GM10266 (cell line): ENCODE results near the gene EEIG1.

ENCODE experiments used
- DNase-seq: peaks from one replicate; pipeline ENCODE4 v3.0.0; 2012; ENCODE audit errors: extremely low spot score
- CTCF ChIP-seq: IDR thresholded peaks from 2 replicates; pipeline ENCODE4 v1.5.1; 2012; ENCODE audit warnings: mild to moderate bottlenecking, low read depth; ENCODE audit not compliant: control insufficient read depth, insufficient read depth; ENCODE audit errors: missing control alignments

EEIG1 gene

GRCh38 chr9:127961613-127962155, 19.1 kb downstream of the EEIG1 start:
- DNase-seq: no peak
- no peak for TF ChIP-seq CTCF

- DNase-seq: no peak
These were observed 19.7 kb downstream of the EEIG1 start for GRCh38 chr9:127961155-127961490.

GRCh38 chr9:127960410-127961154, 20.2 kb downstream of the EEIG1 start:
- TF ChIP-seq CTCF: no peak
- no peak for DNase-seq

More at GRCh38 chr9:127961155-127961490, 19.7 kb downstream of the EEIG1 start:
- no peak for TF ChIP-seq CTCF

- no peak for TF ChIP-seq CTCF
- no peak for DNase-seq
These were observed 20.9 kb downstream of the EEIG1 start for GRCh38 chr9:127959841-127960409.

GRCh38 chr9:127959398-127959797, 21.4 kb downstream of the EEIG1 start:
- TF ChIP-seq CTCF: no peak
- DNase-seq: no peak

- DNase-seq: no peak
- no peak for TF ChIP-seq CTCF
These were observed 22.1 kb downstream of the EEIG1 start for GRCh38 chr9:127958728-127959127.
